UCSD-AML1 (cell line): ENCODE data around the gene CXCR4.
"Not testable (repeated sequence)": the region's sequence is repeated elsewhere in the genome, so short reads cannot be mapped to it uniquely, and the experiment has no call there.

ENCODE experiments used
- DNase-seq: peaks from one replicate; lab custom pipeline; 2025; ENCODE audit not compliant: unreplicated experiment; lab: John Stamatoyannopoulos, UW

The CXCR4 gene

DNA sequence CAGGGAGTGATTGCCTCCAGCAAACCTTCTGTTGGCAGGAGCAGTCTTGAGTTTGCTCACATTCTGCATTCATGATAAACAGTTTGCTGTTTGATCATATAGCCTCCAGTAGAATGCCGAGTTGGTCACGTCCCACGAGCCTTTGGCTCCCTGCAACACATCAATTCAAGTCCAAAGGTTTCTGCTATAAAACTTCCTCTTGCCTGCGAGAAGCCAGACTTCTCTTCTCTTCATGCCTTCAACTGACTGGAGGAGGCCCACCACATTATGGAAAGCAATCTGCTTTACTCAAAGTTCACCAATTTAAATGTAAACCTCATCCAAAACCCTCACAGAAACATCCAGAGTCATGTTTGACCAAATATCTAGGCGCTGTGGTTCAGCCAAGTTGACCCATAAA lies 40.8 kb downstream of the CXCR4 start:
- DNase-seq: no peak

DNA sequence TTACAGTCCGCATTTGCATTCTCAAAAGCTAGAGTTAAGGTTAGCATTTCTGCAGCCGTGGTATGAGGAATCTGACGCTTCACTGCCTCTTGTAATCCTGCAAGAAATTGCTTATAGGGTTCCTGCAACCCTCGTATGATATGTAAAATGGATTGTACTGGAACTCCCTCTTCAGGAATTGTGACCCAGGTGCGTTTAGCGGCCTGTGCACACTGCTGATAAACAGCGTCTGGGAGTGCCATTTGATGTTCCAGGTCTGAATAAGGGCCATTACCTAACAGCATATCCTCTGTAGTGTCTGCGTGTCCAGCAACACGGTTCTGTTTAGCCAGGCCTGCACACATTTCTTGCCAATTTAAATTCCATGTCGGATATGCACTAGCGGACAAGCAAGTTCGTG lies 42.5 kb downstream of the CXCR4 start:
- DNase-seq: no peak

DNA sequence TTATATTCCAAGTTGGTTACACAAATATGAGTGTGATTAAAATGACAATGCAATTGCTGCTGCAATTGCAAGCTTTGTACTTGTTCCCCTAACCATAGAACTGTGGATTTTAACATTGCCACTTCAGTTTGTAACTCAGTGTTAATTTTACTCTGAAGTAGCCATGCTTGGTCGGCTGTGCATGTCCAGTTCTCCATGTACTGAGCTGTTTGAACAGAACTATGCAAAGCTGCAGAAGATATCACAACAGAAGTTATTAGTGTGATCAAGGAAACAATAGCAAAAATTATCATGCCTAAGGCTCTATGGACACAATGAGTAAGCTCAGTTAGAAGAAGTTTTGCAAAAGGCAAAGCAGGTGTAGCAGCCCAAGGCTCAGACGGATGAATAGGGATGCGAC lies 45.3 kb downstream of the CXCR4 start:
- DNase-seq: no peak

DNA sequence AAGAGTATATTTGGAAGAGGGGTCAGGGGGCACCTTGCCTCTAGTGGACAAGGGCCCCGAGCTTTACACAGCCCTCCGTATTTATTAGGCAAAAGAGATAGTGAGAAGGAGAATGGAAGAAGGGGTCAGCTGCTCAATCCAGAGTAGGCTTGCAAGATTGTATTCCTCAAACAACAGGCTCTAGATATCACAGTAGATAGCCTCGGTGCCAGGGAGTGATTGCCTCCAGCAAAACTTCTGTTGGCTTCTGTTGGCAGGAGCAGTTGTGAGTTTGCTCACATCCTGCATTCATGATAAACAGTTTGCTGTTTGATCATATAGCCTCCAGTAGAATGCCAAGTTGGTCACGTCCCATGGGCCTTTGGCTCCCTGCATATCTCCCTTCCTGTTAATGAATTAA lies 46.1 kb downstream of the CXCR4 start:
- DNase-seq: not testable (repeated sequence)

DNA sequence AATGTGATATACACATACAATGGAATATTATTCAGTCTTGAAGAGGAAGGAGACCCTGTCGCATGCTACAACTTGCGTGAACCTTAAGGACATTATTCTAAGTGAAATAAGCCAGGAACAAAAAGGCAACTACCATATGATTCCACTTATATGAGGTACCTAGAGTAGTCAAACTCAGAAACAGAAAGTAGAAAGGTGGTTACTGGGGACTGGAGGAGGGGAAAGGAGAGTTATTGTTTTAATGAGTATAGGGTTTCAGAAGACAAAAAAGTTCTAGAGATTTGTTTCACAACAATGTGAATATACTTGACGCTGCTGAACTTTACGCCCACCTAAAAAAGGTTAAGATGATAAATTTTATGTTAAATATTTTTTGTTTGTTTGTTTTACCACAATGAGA lies 47.0 kb downstream of the CXCR4 start:
- no peak for DNase-seq

DNA sequence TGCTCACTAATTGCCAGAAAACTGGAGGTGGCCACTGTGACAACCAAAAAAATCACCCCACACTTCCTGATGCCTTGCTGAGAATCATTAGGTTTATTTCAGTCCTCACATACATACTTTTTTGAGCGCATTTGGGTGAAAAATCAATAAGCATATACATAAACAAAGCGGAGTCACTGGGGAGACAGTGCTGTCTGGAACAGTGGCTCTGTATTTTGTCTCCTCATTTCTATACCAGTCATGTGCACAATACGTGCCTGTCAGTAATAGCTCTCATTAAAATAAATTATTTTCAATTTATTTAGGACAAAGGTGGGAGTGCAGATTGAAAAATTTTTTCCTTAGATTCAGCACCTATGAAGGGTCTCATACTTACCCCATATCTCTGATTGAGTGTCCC lies 48.2 kb downstream of the CXCR4 start:
- DNase-seq: no peak

DNA sequence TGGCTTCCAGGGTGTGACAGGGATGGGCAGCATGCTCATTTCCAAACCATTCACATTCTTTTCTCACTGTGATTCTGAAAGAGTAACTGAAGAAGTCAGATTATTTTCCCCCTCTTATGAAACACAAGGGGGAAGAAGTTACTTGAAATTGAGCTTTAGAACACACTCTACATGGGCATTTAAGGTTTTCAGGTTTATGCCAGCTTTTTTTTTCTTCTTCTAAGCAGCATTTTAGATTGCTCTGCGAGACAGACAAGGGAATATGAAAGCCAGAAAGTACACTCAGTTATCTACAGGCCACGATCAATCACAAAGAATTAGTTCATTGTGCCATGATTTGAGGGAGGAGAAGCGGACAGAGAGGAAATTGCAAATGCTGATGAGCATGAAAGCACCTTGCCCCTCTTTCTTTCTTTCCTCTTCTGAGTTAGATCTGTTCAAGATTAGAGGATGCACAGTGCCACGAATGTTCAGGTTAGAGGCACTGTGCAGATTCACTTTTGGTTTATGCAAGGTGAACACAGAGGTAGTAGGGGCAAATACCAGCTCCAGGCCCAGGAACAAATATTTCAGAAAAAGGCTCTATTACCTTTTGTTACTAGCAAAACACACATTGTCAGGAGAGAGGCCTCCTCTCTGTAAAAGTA lies 49.2 kb downstream of the CXCR4 start:
- no peak for DNase-seq

DNA sequence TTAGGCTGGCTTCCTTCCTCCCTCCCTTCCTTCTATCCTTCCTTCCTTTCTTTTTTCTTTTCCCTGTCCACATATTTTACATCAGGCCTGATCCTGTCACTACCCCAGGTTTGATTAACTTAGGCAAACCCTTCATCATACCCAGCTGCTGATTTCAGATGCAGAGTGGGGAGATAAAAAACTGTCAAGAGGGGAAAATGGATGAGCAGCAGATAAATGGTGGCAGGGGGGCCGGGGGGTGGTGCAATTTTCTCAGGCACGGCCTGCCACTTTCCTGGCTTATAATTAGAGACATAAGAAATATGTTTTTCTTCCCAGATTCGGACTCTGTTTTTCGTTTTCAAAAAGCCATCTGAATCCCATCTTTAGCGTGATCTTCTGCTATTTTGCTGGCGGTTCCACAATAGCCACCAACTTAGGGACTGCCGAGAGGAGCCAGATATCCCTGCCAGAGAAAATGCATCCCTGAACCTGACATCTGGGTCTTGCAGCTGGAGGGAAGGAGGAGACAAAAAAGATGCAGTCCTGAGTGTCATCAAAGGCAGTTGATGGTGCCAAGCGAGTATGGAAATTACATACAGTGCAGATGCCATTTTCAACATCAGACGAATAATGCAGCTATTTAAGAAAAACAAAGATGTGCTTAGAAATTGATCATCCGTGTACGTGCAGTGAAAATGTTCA lies 49.9 kb downstream of the CXCR4 start:
- no peak for DNase-seq

DNA sequence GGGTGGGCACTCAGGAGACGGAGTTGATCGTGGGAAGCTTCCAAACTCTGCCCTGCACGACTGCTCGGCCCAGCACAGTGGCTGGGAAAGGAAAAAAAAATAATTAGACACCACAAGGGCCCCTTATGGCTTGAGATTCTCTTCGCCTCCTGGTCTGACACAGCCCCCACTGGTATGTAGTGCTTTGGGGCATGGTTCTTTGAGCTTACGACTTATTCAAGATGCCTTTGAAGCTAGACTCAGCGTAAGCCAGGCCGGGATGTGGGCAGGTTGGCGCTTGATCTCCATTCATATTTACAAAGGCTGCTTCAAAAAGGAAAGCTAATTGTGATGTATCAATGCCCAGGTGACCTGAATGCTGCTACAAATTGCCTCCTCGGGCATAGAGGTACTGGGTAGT lies 50.5 kb downstream of the CXCR4 start:
- no peak for DNase-seq

DNA sequence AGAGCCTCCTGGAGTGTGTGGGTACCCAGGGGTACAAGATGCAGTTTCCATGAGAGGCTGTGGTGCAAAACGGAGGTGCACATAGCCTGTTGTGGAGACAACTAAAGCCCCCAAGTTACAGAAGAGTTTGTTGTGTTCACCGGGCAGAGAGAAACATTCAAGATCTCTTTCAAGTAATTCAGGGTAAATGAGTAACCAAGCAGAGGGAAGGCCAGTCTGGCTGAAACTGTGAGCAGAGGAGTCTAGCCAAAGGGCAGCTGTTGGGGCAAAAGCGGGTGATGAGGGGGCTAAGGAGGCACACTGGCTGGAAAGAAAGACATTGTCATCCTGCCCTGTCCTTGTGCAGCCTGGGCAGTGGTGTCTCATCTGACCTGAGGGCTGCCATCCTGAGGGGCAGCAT lies 52.0 kb downstream of the CXCR4 start:
- no peak for DNase-seq

DNA sequence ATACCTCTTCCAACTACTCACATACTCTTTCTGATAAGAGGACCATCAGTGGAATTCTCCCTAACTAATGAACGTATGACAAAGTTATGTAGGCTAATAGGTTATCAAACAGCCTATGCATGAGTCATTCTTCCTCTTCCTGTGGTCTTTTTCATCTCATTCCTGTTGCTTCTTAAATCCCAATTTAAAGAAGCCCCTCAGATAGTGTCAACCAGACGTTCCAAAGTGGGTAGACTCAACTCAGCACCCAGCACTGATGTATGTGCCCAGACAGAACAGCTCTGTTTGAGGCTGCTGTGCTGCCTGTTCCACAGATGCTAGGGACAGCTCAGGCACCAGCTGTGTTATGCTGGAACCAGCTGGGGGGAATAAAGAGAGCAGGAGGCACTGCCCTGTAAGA lies 52.6 kb downstream of the CXCR4 start:
- DNase-seq: no peak
